HCEC 1CT (cell line): ENCODE data around the gene STK10.
"Not testable (repeated sequence)": the region's sequence is repeated elsewhere in the genome, so short reads cannot be mapped to it uniquely, and the experiment has no call there.

Source experiments
- DNase-seq: peaks from one replicate; pipeline ENCODE4 v3.0.0-alpha.2; 2017

The STK10 gene

GRCh38 chr5:172188033-172188892, at the start of gene STK10:
Gene STK10 (minus strand): TSS chr5:172188224. CDS start chr5:172188042, 182 bp downstream.
- DNase-seq, result peak; percentile 94

- DNase-seq, result no peak
Measured at GRCh38 chr5:172235827-172236736, 48.1 kb upstream of the STK10 start.

- no peak for DNase-seq
Measured at GRCh38 chr5:172235132-172235780, 47.2 kb upstream of the STK10 start.

GRCh38 chr5:172234031-172234430, 46.0 kb upstream of the STK10 start:
- DNase-seq, result no peak

GRCh38 chr5:172229904-172230303, 41.9 kb upstream of the STK10 start:
- no peak for DNase-seq

GRCh38 chr5:172224996-172225395, 37.0 kb upstream of the STK10 start:
- DNase-seq, result no peak

GRCh38 chr5:172223901-172224873, 36.2 kb upstream of the STK10 start:
- no peak for DNase-seq

- no peak for DNase-seq
Measured at GRCh38 chr5:172219296-172219695, 31.3 kb upstream of the STK10 start.

GRCh38 chr5:172216345-172216744, 28.3 kb upstream of the STK10 start:
- no peak for DNase-seq

- DNase-seq, result no peak
Measured at GRCh38 chr5:172213126-172213525, 25.1 kb upstream of the STK10 start.

GRCh38 chr5:172211676-172212075, 23.7 kb upstream of the STK10 start:
- DNase-seq, result no peak

- DNase-seq, result no peak
Measured at GRCh38 chr5:172209714-172210113, 21.7 kb upstream of the STK10 start.

GRCh38 chr5:172207511-172207910, 19.5 kb upstream of the STK10 start:
- DNase-seq, result no peak

GRCh38 chr5:172205984-172206383, 18.0 kb upstream of the STK10 start:
- not testable (repeated sequence) for DNase-seq

- no peak for DNase-seq
Measured at GRCh38 chr5:172200476-172200875, 12.5 kb upstream of the STK10 start.

- DNase-seq, result no peak
Measured at GRCh38 chr5:172199446-172199845, 11.4 kb upstream of the STK10 start.

- not testable (repeated sequence) for DNase-seq
Measured at GRCh38 chr5:172197775-172198174, 9.8 kb upstream of the STK10 start.

GRCh38 chr5:172194985-172195774, 7.2 kb upstream of the STK10 start:
- DNase-seq, result no peak

GRCh38 chr5:172193872-172194271, 5.8 kb upstream of the STK10 start, which contains the start of gene EFCAB9:
Gene EFCAB9 (plus strand): TSS chr5:172194172. CDS start chr5:172194173, 1 bp downstream.
- DNase-seq, result no peak

- no peak for DNase-seq
Measured at GRCh38 chr5:172189693-172190296, 1.8 kb upstream of the STK10 start.
